ENCODE data around the gene MRGPRF. TPM values are rescaled to one million over a fixed set of nuclear protein-coding genes. Genes with fewer than 3 reads are reported as not detected.

The MRGPRF gene
- total RNA-seq, 1 experiment from 2014 or later: 0.35 TPM

DNA sequence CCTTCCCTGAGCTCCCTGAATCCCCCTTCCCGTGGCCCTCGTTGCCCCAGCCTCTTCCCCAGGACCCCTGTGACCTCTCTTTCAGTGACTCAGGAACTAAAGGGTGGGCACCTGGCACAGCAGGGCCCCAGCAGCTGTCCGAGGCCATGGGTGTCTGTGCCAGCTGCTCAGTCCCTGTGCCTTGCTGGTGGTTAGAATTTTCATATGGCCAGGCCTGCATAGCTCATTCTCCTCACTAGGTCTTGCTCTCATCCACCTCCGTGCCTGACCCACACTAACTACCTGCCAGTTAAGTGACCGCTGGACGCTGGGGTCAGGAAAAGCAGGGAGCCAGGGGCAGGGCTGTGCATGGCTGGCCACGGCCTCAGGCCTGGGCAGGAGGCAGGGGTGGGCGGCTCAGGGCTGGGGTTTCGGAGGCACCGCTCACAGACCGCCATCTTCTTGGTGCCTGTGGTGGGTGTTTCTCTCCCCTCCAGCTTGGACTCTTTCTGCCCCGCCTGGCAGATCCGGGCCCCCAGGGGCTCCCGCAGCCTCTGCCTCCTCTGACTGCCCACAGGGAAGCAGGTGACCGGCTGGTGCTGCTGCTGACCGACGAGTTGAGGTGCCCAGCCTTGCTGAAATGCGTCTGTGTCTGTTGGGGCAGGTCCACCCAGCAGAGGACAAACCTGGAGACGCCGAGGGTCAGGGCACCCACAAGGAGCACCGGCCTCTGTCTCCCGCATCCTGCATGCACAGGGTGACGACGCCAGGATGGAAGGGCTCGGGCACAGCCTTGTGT, 52.6 kb downstream of the MRGPRF start:
- DNase-seq: no peak
- H3F3A ChIP-seq (ENCODE audit: insufficient read depth, low read depth): no peaks in the 10 kb centered on the region
- no peak overlapping the region for H2AFZ ChIP-seq
- H3K27me3 ChIP-seq (ENCODE audit: insufficient read depth, low read depth): peaks cover 21% of the 10 kb centered on the region; the same call in 1 of the 2 replicates
- H3K4me3 ChIP-seq: no peak overlapping the region
- H3K27ac ChIP-seq: no peak overlapping the region
- no peaks in the 10 kb centered on the region for H3K36me3 ChIP-seq (ENCODE audit: low read depth)
- ChIA-PET POLR2A (ENCODE audit: unreplicated experiment) (no interaction called here), CTCF (no interaction called here)
- no TSS peak for BruUV-seq (replicated peaks)
- H3K79me2 ChIP-seq (ENCODE audit: low read depth): no peaks in the 10 kb centered on the region
- TF ChIP-seq EZH2 (IDR thresholded peaks at IDR 0.05; ENCODE audit: low read depth): no peak
- TF ChIP-seq, protein P1, sequence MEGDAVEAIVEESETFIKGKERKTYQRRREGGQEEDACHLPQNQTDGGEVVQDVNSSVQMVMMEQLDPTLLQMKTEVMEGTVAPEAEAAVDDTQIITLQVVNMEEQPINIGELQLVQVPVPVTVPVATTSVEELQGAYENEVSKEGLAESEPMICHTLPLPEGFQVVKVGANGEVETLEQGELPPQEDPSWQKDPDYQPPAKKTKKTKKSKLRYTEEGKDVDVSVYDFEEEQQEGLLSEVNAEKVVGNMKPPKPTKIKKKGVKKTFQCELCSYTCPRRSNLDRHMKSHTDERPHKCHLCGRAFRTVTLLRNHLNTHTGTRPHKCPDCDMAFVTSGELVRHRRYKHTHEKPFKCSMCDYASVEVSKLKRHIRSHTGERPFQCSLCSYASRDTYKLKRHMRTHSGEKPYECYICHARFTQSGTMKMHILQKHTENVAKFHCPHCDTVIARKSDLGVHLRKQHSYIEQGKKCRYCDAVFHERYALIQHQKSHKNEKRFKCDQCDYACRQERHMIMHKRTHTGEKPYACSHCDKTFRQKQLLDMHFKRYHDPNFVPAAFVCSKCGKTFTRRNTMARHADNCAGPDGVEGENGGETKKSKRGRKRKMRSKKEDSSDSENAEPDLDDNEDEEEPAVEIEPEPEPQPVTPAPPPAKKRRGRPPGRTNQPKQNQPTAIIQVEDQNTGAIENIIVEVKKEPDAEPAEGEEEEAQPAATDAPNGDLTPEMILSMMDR (conservative IDR thresholded peaks at IDR 0.05): no peak
- H4K20me1 ChIP-seq (ENCODE audit: insufficient read depth): no peaks in the 10 kb centered on the region
- no peak overlapping the region for H3K4me2 ChIP-seq
- no peaks in the 10 kb centered on the region for H3K9me2 ChIP-seq (ENCODE audit: insufficient read depth)
- no peaks in the 10 kb centered on the region for H3K9me3 ChIP-seq (ENCODE audit: insufficient read depth, low read depth)
- no peaks in the 10 kb centered on the region for H3K4me1 ChIP-seq (replicated peaks; ENCODE audit: insufficient read depth)
- intact Hi-C loops (cut with micrococcal nuclease; ENCODE audit: unreplicated experiment): no loop called here

DNA sequence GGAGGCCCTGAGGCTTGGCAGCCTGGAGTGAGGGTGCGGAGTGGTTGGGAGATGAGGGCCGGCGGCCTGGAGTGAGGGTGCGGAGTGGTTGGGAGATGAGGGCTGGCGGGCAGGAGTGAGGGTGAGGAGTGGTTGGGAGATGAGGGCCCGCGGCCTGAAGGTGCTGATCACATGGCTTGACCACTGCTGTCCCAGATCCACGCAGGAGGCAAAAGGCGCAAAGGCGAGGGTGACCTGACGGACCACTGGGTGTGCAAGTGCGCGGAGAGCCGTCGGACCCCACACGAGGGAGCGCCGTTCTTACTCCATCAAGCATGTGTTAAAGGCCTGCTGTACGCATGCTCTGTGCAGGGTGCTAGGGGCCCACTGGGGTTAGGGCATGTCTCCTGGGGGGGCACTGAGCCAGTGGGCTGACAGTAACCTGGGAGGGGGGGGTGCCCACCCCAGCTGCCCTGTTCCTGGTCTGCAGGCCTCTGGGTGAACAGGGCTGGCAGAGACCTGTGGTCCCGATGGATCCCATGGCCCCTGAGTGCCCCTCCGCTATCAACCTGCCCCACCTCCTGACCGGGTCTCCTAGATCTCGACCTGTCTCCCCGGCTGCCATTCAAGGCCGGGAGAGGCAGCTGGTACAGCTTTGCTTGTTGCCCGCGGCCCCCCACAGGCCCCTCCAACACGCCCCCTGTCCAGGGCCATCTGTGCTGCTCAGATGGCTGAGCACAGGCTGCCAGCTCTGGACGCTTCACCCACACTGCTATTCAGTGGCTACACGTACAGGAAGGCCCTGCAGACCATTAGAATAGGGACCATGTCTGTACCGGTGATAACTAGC, 53.4 kb downstream of the MRGPRF start:
- CTCF ChIA-PET: no interaction called here
- Histone ChIP-seq H3K4me3 (no peak overlapping the region), H2AFZ (no peak overlapping the region), H3K4me1 (replicated peaks; ENCODE audit: insufficient read depth) (no peaks in the 10 kb centered on the region), H3K9me3 (ENCODE audit: insufficient read depth, low read depth) (no peaks in the 10 kb centered on the region), H3K27ac (no peak overlapping the region), H3K27me3 (ENCODE audit: insufficient read depth, low read depth) (peaks cover 16% of the 10 kb centered on the region; the same call in 1 of the 2 replicates), H3K79me2 (ENCODE audit: low read depth) (no peaks in the 10 kb centered on the region), H3K4me2 (no peak overlapping the region), H3K36me3 (ENCODE audit: low read depth) (no peaks in the 10 kb centered on the region), H3F3A (ENCODE audit: insufficient read depth, low read depth) (no peaks in the 10 kb centered on the region), H4K20me1 (ENCODE audit: insufficient read depth) (no peaks in the 10 kb centered on the region), H3K9me2 (ENCODE audit: insufficient read depth) (no peaks in the 10 kb centered on the region)
- POLR2A ChIA-PET (ENCODE audit: unreplicated experiment): no interaction called here
- no peak for DNase-seq
- BruUV-seq (replicated peaks): no TSS peak
- TF ChIP-seq, protein P1 (conservative IDR thresholded peaks at IDR 0.05): no peak
- TF ChIP-seq EZH2 (IDR thresholded peaks at IDR 0.05; ENCODE audit: low read depth): no peak
- intact Hi-C loops (cut with micrococcal nuclease; ENCODE audit: unreplicated experiment): no loop called here

- H3K4me3 ChIP-seq: no peak overlapping the region
- BruUV-seq (replicated peaks): no TSS peak
- no peaks in the 10 kb centered on the region for H3K9me2 ChIP-seq (ENCODE audit: insufficient read depth)
- H4K20me1 ChIP-seq (ENCODE audit: insufficient read depth): no peaks in the 10 kb centered on the region
- H3K79me2 ChIP-seq (ENCODE audit: low read depth): no peaks in the 10 kb centered on the region
- intact Hi-C loops (cut with micrococcal nuclease; ENCODE audit: unreplicated experiment): no loop called here
- POLR2A ChIA-PET (ENCODE audit: unreplicated experiment): no interaction called here
- H3K27me3 ChIP-seq (ENCODE audit: insufficient read depth, low read depth): peaks cover 5% of the 10 kb centered on the region; the same call in 1 of the 2 replicates
- TF ChIP-seq, protein P1 (conservative IDR thresholded peaks at IDR 0.05): no peak
- TF ChIP-seq EZH2 (IDR thresholded peaks at IDR 0.05; ENCODE audit: low read depth): no peak
- CTCF ChIA-PET: interaction anchor here (0.6 kb wide), 2 partner anchors 281 to 374 kb away, joined by 3 to 17 read pairs; no protein-coding TSS in a partner anchor
- H3K4me1 ChIP-seq (replicated peaks; ENCODE audit: insufficient read depth): no peaks in the 10 kb centered on the region
- no peak overlapping the region for H3K4me2 ChIP-seq
- no peak for DNase-seq
- H3F3A ChIP-seq (ENCODE audit: insufficient read depth, low read depth): no peaks in the 10 kb centered on the region
- H2AFZ ChIP-seq: no peak overlapping the region
- no peaks in the 10 kb centered on the region for H3K9me3 ChIP-seq (ENCODE audit: insufficient read depth, low read depth)
- H3K36me3 ChIP-seq (ENCODE audit: low read depth): no peaks in the 10 kb centered on the region
- H3K27ac ChIP-seq: no peak overlapping the region
These were observed 54.8 kb downstream of the MRGPRF start for GRCh38 chr11:68958211-68958610.

Measured in PC-9 (cell line).